Bronchial epithelial cell (primary cell): ENCODE data around the gene OLFM2. TPM values are rescaled to one million over a fixed set of nuclear protein-coding genes. Genes with fewer than 3 reads are reported as not detected.

Source experiments
- DNase-seq: peaks from one replicate; pipeline ENCODE4 v3.0.0-alpha.2; 2010; ENCODE audit warnings: low read depth
- FAIRE-seq: peaks from 2 replicates; lab custom pipeline; 2011; peaks lifted over from hg19 to GRCh38; lab: Jason Lieb, UNC
- H3K27me3 ChIP-seq: 2 replicates; pipeline ENCODE4 v1.5.1; 2011; ENCODE audit warnings: low read length; ENCODE audit not compliant: control insufficient read depth, insufficient read depth
- H3K36me3 ChIP-seq: 2 replicates; pipeline ENCODE4 v1.5.1; 2011; ENCODE audit warnings: low read length; ENCODE audit not compliant: control insufficient read depth, insufficient read depth
- H3K4me3 ChIP-seq: 2 replicates; pipeline ENCODE4 v1.5.1; 2011; ENCODE audit warnings: mild to moderate bottlenecking, low read depth, low read length, control low read depth
- CTCF ChIP-seq: IDR thresholded peaks from 2 replicates; pipeline ENCODE4 v1.5.1; 2011; ENCODE audit warnings: mild to moderate bottlenecking, moderate library complexity, low read length, control low read depth, inconsistent platforms; ENCODE audit not compliant: insufficient read depth, severe bottlenecking
- total RNA-seq: library from RNA; depleted of rRNA; stranded (reverse); fragments of >200 nt; gene quantifications from 2 replicates; pipeline ENCODE4 v1.2.1, GENCODE V29; 2014

OLFM2 gene
- under 0.01 and 4.4 TPM in 2 replicates for total RNA-seq

GRCh38 chr19:9936326-9937000 lies at the start of gene OLFM2:
TSS of gene OLFM2 (minus strand) at chr19:9936515. CDS start at chr19:9936366, 149 bp downstream.
- Histone ChIP-seq H3K36me3 (no peaks in the 10 kb centered on the region), H3K27me3 (peaks cover 10% of the 10 kb centered on the region), H3K4me3 (peak within 1 kb of the TSS; percentile 9)
- DNase-seq: no peak
- FAIRE-seq: no peak
- TF ChIP-seq CTCF: no peak

- DNase-seq (no peak), FAIRE-seq (peak; percentile 28)
- Histone ChIP-seq H3K27me3 (no peaks in the 10 kb centered on the region), H3K36me3 (no peaks in the 10 kb centered on the region), H3K4me3 (no peak overlapping the region)
- TF ChIP-seq CTCF: no peak
Observed at GRCh38 chr19:9981406-9982260, 45.3 kb upstream of the OLFM2 start.

GRCh38 chr19:9972103-9972502 lies 35.8 kb upstream of the OLFM2 start:
- Histone ChIP-seq H3K36me3 (no peaks in the 10 kb centered on the region), H3K4me3 (no peak overlapping the region), H3K27me3 (no peaks in the 10 kb centered on the region)
- TF ChIP-seq CTCF: no peak
- FAIRE-seq: no peak
- no peak for DNase-seq

- TF ChIP-seq CTCF: no peak
- FAIRE-seq (peak; percentile 58), DNase-seq (no peak)
- Histone ChIP-seq H3K4me3 (no peak overlapping the region), H3K36me3 (no peaks in the 10 kb centered on the region), H3K27me3 (no peaks in the 10 kb centered on the region)
Observed at GRCh38 chr19:9971166-9971897, 35.0 kb upstream of the OLFM2 start.

GRCh38 chr19:9970481-9970880 lies 34.2 kb upstream of the OLFM2 start:
- no peak overlapping the region for H3K4me3 ChIP-seq
- no peak for DNase-seq
- H3K36me3 ChIP-seq: no peaks in the 10 kb centered on the region
- TF ChIP-seq CTCF: no peak
- H3K27me3 ChIP-seq: no peaks in the 10 kb centered on the region
- no peak for FAIRE-seq
